Trophoblast cell (in vitro differentiated cells and primary cell): ENCODE data around the gene DCTD.

Source experiments
- DNase-seq, 2 donors: peaks; one replicate each; pipeline ENCODE4 v3.0.0-alpha.2; 2016
- H2AFZ ChIP-seq: 2 replicates; pipeline ENCODE4 v1.6.1; 2013; ENCODE audit warnings: low read length, moderate library complexity, mild to moderate bottlenecking; ENCODE audit not compliant: insufficient read depth, poor library complexity
- H2AK5ac ChIP-seq: 2 replicates; pipeline ENCODE4 v1.6.1; 2013; ENCODE audit warnings: mild to moderate bottlenecking, low read length
- H2BK120ac ChIP-seq: 2 replicates; pipeline ENCODE4 v1.6.1; 2013; ENCODE audit warnings: low read length, mild to moderate bottlenecking, moderate library complexity; ENCODE audit not compliant: insufficient read depth, poor library complexity
- H2BK12ac ChIP-seq: 2 replicates; pipeline ENCODE4 v1.6.1; 2013; ENCODE audit warnings: mild to moderate bottlenecking, low read length, moderate library complexity
- H2BK5ac ChIP-seq: 2 replicates; pipeline ENCODE4 v1.6.1; 2013; ENCODE audit warnings: low read length, low read depth, moderate library complexity, mild to moderate bottlenecking; ENCODE audit not compliant: poor library complexity
- H3K14ac ChIP-seq: 2 replicates; pipeline ENCODE4 v1.6.1; 2013; ENCODE audit warnings: mild to moderate bottlenecking, low read length
- H3K18ac ChIP-seq: 2 replicates; pipeline ENCODE4 v1.6.1; 2013; ENCODE audit warnings: mild to moderate bottlenecking, low read length
- H3K23ac ChIP-seq: 2 replicates; pipeline ENCODE4 v1.6.1; 2013; ENCODE audit warnings: low read length
- H3K27ac ChIP-seq: 2 replicates; pipeline ENCODE4 v1.5.1; 2013; ENCODE audit warnings: low read depth, mild to moderate bottlenecking, inconsistent platforms, low read length, moderate library complexity
- H3K27me3 ChIP-seq: 2 replicates; pipeline ENCODE4 v1.6.1; 2013; ENCODE audit warnings: inconsistent platforms, mild to moderate bottlenecking, low read length, moderate library complexity; ENCODE audit not compliant: insufficient read depth
- H3K36me3 ChIP-seq, 2 experiments: 1 replicate in 1 of 2; 2 replicates in 1 of 2; pipeline ENCODE4 v1.6.1; 2013; ENCODE audit warnings: low read length in 2 of 2, mild to moderate bottlenecking in 2 of 2, moderate library complexity in 1 of 2; ENCODE audit not compliant: insufficient read depth in 2 of 2, control insufficient read depth in 1 of 2
- H3K4ac ChIP-seq: 2 replicates; pipeline ENCODE4 v1.6.1; 2013; ENCODE audit warnings: low read depth, mild to moderate bottlenecking, low read length, moderate library complexity
- H3K4me1 ChIP-seq, 2 experiments: 1 replicate in 1 of 2; 2 replicates in 1 of 2; pipeline ENCODE4 v1.6.1; 2013; ENCODE audit warnings: low read length in 2 of 2, mild to moderate bottlenecking in 2 of 2, moderate library complexity in 1 of 2; ENCODE audit not compliant: insufficient read depth in 2 of 2, control insufficient read depth in 1 of 2
- H3K4me2 ChIP-seq: 2 replicates; pipeline ENCODE4 v1.6.1; 2013; ENCODE audit warnings: inconsistent platforms, mild to moderate bottlenecking, low read length, moderate library complexity
- H3K4me3 ChIP-seq: 2 replicates; pipeline ENCODE4 v1.5.1; 2013; ENCODE audit warnings: mild to moderate bottlenecking, low read depth, low read length, inconsistent platforms
- H3K79me1 ChIP-seq: one replicate; pipeline ENCODE4 v1.6.1; 2013; ENCODE audit warnings: low read length
- H3K79me2 ChIP-seq: 2 replicates; pipeline ENCODE4 v1.6.1; 2013; ENCODE audit warnings: low read length, mild to moderate bottlenecking; ENCODE audit not compliant: control insufficient read depth, insufficient read depth, poor library complexity
- H3K9ac ChIP-seq: 2 replicates; pipeline ENCODE4 v1.6.1; 2013; ENCODE audit warnings: mild to moderate bottlenecking, low read length
- H3K9me3 ChIP-seq: 2 replicates; pipeline ENCODE4 v1.6.1; 2013; ENCODE audit warnings: low read depth, mild to moderate bottlenecking, control low read depth, inconsistent platforms, low read length; ENCODE audit not compliant: insufficient read depth
- H4K12ac ChIP-seq: 2 replicates; pipeline ENCODE4 v1.6.1; 2013; ENCODE audit warnings: low read depth, mild to moderate bottlenecking, low read length, moderate library complexity
- H4K8ac ChIP-seq: 2 replicates; pipeline ENCODE4 v1.6.1; 2013; ENCODE audit warnings: low read depth, mild to moderate bottlenecking, low read length, moderate library complexity
- H4K91ac ChIP-seq: one replicate; pipeline ENCODE4 v1.6.1; 2013; ENCODE audit warnings: low read depth, mild to moderate bottlenecking, low read length, moderate library complexity
- WGBS: extraction: QIAGEN DNeasy Blood & Tissue Kit; methylation state at CpG from one replicate; pipeline ENCODE4 v1.1.7; 2013; ENCODE audit warnings: missing lambda C conversion rate; ENCODE audit not compliant: insufficient read length, insufficient coverage; ENCODE audit errors: extremely low coverage; 5-methylcytosine and 5-hydroxymethylcytosine counted together

Gene DCTD

DNA sequence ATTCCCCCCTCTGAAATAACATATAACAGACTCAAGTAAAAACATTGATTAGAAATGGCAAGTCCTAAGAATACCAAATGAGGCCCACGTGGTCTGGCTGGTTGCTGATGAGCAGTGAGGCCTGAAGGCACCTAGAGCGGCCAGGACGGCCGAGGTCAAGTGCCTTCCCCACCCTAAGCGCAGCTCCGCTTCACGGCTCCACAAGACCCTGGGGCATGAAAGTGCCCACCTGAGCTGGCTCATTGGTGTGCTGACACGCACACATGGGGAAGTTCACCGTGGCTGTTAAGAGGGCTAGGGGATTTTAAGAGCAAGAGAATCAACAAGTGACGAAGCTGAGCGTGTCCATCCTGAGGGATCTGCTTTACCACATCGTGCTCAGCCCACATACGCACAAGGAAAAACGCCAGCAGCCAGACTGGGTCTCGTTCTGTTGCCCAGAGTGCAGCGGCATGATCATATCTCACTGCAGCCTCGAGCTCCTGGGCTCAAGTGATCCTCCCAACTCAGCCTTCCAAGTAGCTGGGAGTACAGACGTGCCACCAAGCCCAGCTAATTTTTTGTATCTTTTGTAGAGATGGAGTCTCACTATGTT is 22.4 kb downstream of the DCTD start:
- Histone ChIP-seq H3K23ac (no peak overlapping the region), H4K12ac (no peak overlapping the region), H2BK12ac (no peak overlapping the region), H3K14ac (no peak overlapping the region), H3K36me3 (peaks cover 33 to 38% of the 10 kb centered on the region in 2 experiments), H3K4me1 (no peaks in the 10 kb centered on the region), H3K9me3 (no peaks in the 10 kb centered on the region), H3K4me3 (no peak overlapping the region), H3K18ac (no peak overlapping the region), H4K8ac (no peak overlapping the region), H2BK5ac (no peak overlapping the region), H3K27ac (no peak overlapping the region), H2AK5ac (no peak overlapping the region), H3K9ac (no peak overlapping the region), H3K4ac (no peak overlapping the region), H3K4me2 (no peak overlapping the region), H3K79me2 (no peaks in the 10 kb centered on the region), H3K79me1 (no peaks in the 10 kb centered on the region), H3K27me3 (no peaks in the 10 kb centered on the region), H2BK120ac (no peak overlapping the region), H2AFZ (no peak overlapping the region), H4K91ac (no peak overlapping the region)
- no peak for DNase-seq
- no CpG with 5 or more reads among the region's 18 CpGs for WGBS

DNA sequence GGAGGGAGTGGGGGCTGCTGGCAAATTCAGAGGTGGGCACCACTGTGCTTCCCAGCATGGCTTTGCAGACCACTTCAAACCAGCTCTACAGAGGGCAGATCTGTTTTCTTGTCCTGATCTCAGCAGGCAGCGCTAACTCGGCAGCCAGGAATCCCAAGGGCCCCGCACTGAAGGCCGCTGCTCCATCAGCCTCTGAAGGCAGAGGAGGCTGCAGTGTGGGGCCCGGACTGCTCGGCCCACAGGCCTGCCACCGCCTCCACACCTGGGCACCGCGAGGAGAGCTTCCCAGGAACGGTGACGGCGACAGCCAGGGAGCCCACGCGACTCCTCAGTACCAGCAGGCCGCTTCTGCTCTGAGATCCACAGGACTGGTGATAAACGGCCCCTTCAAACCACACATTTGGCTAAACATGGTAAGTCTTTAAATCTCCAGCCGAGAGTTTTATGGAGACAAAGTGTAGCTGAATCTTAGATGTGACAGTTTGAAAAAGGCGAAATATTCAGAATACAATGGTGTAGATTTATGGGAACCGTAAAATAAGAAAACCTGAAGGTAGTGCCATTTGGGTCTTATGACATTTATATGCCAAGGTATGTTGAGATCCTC is 23.6 kb downstream of the DCTD start:
- Histone ChIP-seq H2AFZ (no peak overlapping the region), H3K79me1 (no peaks in the 10 kb centered on the region), H2AK5ac (no peak overlapping the region), H3K9me3 (no peaks in the 10 kb centered on the region), H3K79me2 (no peaks in the 10 kb centered on the region), H3K27me3 (no peaks in the 10 kb centered on the region), H3K36me3 (peaks cover 32 to 36% of the 10 kb centered on the region in 2 experiments), H3K23ac (no peak overlapping the region), H4K12ac (no peak overlapping the region), H2BK120ac (no peak overlapping the region), H3K14ac (no peak overlapping the region), H3K4ac (no peak overlapping the region), H3K4me1 (no peaks in the 10 kb centered on the region), H4K8ac (no peak overlapping the region), H3K18ac (no peak overlapping the region), H3K4me2 (no peak overlapping the region), H2BK12ac (no peak overlapping the region), H2BK5ac (no peak overlapping the region), H3K9ac (no peak overlapping the region), H4K91ac (no peak overlapping the region), H3K4me3 (no peak overlapping the region), H3K27ac (no peak overlapping the region)
- no CpG with 5 or more reads among the region's 19 CpGs for WGBS
- no peak for DNase-seq

DNA sequence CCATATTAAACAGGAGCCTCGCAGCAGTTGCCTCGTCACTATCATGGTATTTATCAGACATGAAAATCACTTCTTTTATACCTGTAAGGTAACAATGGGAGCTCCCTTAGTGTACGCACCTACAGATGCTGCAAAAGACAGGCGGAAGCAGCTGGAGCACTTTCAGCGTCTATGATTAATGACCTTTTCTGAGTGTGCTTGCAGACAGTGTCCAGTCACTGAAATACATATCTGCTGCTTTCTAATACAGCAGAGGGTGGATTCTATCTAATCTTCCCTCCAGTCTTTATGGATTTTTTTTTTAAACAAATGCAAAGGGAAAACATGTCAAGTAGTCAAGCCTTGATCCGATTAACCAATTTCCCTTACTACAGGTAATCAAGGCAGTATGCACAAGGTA is 24.1 kb downstream of the DCTD start:
- no peak overlapping the region for H2AFZ ChIP-seq
- H3K9me3 ChIP-seq, result no peaks in the 10 kb centered on the region
- H3K18ac ChIP-seq, result no peak overlapping the region
- no peak overlapping the region for H3K4me2 ChIP-seq
- no peaks in the 10 kb centered on the region for H3K79me1 ChIP-seq
- H4K91ac ChIP-seq, result no peak overlapping the region
- no peak overlapping the region for H4K12ac ChIP-seq
- no peak overlapping the region for H3K4ac ChIP-seq
- no peak overlapping the region for H2BK5ac ChIP-seq
- H2BK12ac ChIP-seq, result no peak overlapping the region
- no peaks in the 10 kb centered on the region for H3K4me1 ChIP-seq
- H3K4me3 ChIP-seq, result no peak overlapping the region
- no CpG with 5 or more reads among the region's 6 CpGs for WGBS
- H3K27me3 ChIP-seq, result no peaks in the 10 kb centered on the region
- H4K8ac ChIP-seq, result no peak overlapping the region
- no peak for DNase-seq
- no peak overlapping the region for H3K27ac ChIP-seq
- H3K36me3 ChIP-seq, result peaks cover 32 to 36% of the 10 kb centered on the region in 2 experiments
- no peak overlapping the region for H2AK5ac ChIP-seq
- no peak overlapping the region for H3K23ac ChIP-seq
- no peak overlapping the region for H3K14ac ChIP-seq
- H3K9ac ChIP-seq, result no peak overlapping the region
- H3K79me2 ChIP-seq, result no peaks in the 10 kb centered on the region
- H2BK120ac ChIP-seq, result no peak overlapping the region

DNA sequence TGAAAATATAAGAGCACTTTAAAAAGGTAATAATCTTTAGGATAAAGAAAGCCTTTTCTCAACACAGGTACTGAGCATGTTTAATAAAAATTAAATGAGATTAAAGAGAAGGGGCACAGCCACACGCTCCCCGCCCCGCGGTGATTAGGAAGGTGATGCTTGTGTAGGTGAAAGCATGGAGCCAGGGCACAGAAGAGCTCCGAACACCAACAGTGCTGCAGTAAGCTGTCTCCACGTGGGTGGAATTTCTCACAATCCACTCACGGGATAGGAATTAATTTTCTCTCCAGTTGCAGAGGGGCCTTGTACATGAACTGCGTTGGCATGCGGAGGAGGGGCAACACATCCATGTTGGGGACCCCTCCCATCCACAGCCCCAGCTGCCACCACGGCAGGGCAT is 27.0 kb downstream of the DCTD start:
- H4K8ac ChIP-seq, result no peak overlapping the region
- no peak overlapping the region for H3K14ac ChIP-seq
- no peak overlapping the region for H3K27ac ChIP-seq
- no peak overlapping the region for H2BK120ac ChIP-seq
- DNase-seq, result no peak
- H4K12ac ChIP-seq, result no peak overlapping the region
- H3K4me2 ChIP-seq, result no peak overlapping the region
- no peaks in the 10 kb centered on the region for H3K9me3 ChIP-seq
- no peak overlapping the region for H3K9ac ChIP-seq
- no peak overlapping the region for H2AFZ ChIP-seq
- H2AK5ac ChIP-seq, result no peak overlapping the region
- H2BK12ac ChIP-seq, result no peak overlapping the region
- no peaks in the 10 kb centered on the region for H3K4me1 ChIP-seq
- no peak overlapping the region for H2BK5ac ChIP-seq
- H4K91ac ChIP-seq, result no peak overlapping the region
- H3K23ac ChIP-seq, result no peak overlapping the region
- no peaks in the 10 kb centered on the region for H3K27me3 ChIP-seq
- no CpG with 5 or more reads among the region's 10 CpGs for WGBS
- H3K18ac ChIP-seq, result no peak overlapping the region
- no peak overlapping the region for H3K4ac ChIP-seq
- no peak overlapping the region for H3K4me3 ChIP-seq
- H3K79me2 ChIP-seq, result no peaks in the 10 kb centered on the region
- peaks cover 26 to 35% of the 10 kb centered on the region in 2 experiments for H3K36me3 ChIP-seq
- H3K79me1 ChIP-seq, result no peaks in the 10 kb centered on the region
